Keratinocyte (primary cell): ENCODE measurements around the gene PATE4.

Source experiments
- CTCF ChIP-seq, 3 experiments: IDR thresholded peaks in 1 of 3; conservative IDR thresholded peaks in 1 of 3; optimal IDR thresholded peaks in 1 of 3; 2 replicates in 2 of 3; 3 replicates in 1 of 3; pipeline versions ENCODE3 to v1.5.1; 2011; ENCODE audit warnings: low read length in 3 of 3, mild to moderate bottlenecking in 3 of 3, moderate library complexity in 2 of 3, control low read depth in 1 of 3, inconsistent platforms in 1 of 3; ENCODE audit not compliant: insufficient read depth in 2 of 3; ENCODE audit errors: extremely low read depth in 1 of 3
- EZH2 ChIP-seq: IDR thresholded peaks from one replicate; pipeline ENCODE4 v1.6.1; 2012; ENCODE audit warnings: inconsistent platforms, mild to moderate bottlenecking, low read length, moderate library complexity

GRCh38 chr11:125790825-125791224 is 42.3 kb upstream of the PATE4 start:
- TF ChIP-seq CTCF (optimal IDR thresholded peaks at IDR 0.05 in 1 of 3, IDR thresholded peaks at IDR 0.05 in 1 of 3, conservative IDR thresholded peaks at IDR 0.05 in 1 of 3; ENCODE audit: extremely low read depth in 1 of 3, insufficient read depth in 2 of 3, low read length in 3 of 3): no peak
- TF ChIP-seq EZH2: no peak
